Measurements from ENCODE around the gene UBE2C. TPM values are rescaled to one million over a fixed set of nuclear protein-coding genes. Genes with fewer than 3 reads are reported as not detected.
A peak's percentile ranks its signal among the peaks of the same experiment; 100 is the strongest.

The UBE2C gene
- total and polyA plus RNA-seq, 2 donors (not counting 1 experiment from before 2014, with no cell fraction given), result 0.54 to 2.4 TPM

- Histone ChIP-seq H2AFZ (ENCODE audit: insufficient read depth, low read depth, low read length, poor library complexity, severe bottlenecking) (no peak overlapping the region), H3K27me3 (replicated peaks in 1 of 4; ENCODE audit: control extremely low read depth in 1 of 4, control insufficient read depth in 3 of 4, insufficient read depth in 4 of 4, low read length in 3 of 4) (peaks cover 0 to 14% (median 1%) of the 10 kb centered on the region in 4 experiments), H3K79me2 (ENCODE audit: control insufficient read depth, insufficient read depth, low read length) (no peaks in the 10 kb centered on the region), H3K27ac (ENCODE audit: low read length in 2 of 2) (no peak overlapping the region), H3K9me3 (ENCODE audit: control extremely low read depth in 1 of 3, control insufficient read depth in 2 of 3, insufficient read depth in 1 of 3, low read length in 2 of 3) (no peaks in the 10 kb centered on the region), H3K4me1 (ENCODE audit: control insufficient read depth in 2 of 2, insufficient read depth in 2 of 2, low read length in 2 of 2) (peaks cover 0 to 6% of the 10 kb centered on the region in 2 donors), H4K20me1 (ENCODE audit: control insufficient read depth, insufficient read depth, low read length, poor library complexity, severe bottlenecking) (no peaks in the 10 kb centered on the region), H3K4me2 (replicated peaks; ENCODE audit: low read depth, low read length, poor library complexity, severe bottlenecking) (no peak overlapping the region), H3K36me3 (replicated peaks in 1 of 2; ENCODE audit: control extremely low read depth in 1 of 2, control insufficient read depth in 1 of 2, extremely low read depth in 1 of 2, insufficient read depth in 2 of 2, low read length in 1 of 2) (no peaks in the 10 kb centered on the region), H3K9ac (ENCODE audit: low read length) (no peak overlapping the region), H3K4me3 (ENCODE audit: control extremely low read depth in 1 of 5, extremely low read depth in 1 of 5, insufficient read depth in 1 of 5, low read depth in 2 of 5, low read length in 4 of 5) (no peak overlapping the region)
- Mint-ChIP-seq H3K27me3 (peaks cover 34% of the 10 kb centered on the region), H3K4me1 (peaks cover 5% of the 10 kb centered on the region), H3K4me3 (no peak overlapping the region), H3K27ac (peak overlapping the region; percentile 24), H3K9me3 (ENCODE audit: insufficient read depth) (no peaks in the 10 kb centered on the region)
- WGBS (ENCODE audit: insufficient coverage), result 86% methylated on average over 6 of the region's 6 CpGs
- ATAC-seq (ENCODE audit: low read depth), result no peak
- POLR2A ChIA-PET, result no interaction called here
- intact Hi-C loops (cut with micrococcal nuclease), result loop anchor here (10.0 kb wide), 1 partner anchor 321 kb away; no protein-coding TSS in a partner anchor
- CTCF ChIA-PET, result no interaction called here
- TF ChIP-seq CTCF (IDR thresholded peaks at IDR 0.05) (no peak), EZH2 (IDR thresholded peaks at IDR 0.05; ENCODE audit: borderline replicate concordance, insufficient read depth, low read depth, low read length, poor library complexity, severe bottlenecking) (no peak)
- no peak for DNase-seq
Measured at GRCh38 chr20:45775411-45775810, 37.0 kb upstream of the UBE2C start.

- Mint-ChIP-seq H3K4me3 (no peak overlapping the region), H3K27me3 (peaks cover 31% of the 10 kb centered on the region), H3K27ac (no peak overlapping the region), H3K9me3 (ENCODE audit: insufficient read depth) (no peaks in the 10 kb centered on the region), H3K4me1 (no peaks in the 10 kb centered on the region)
- Histone ChIP-seq H3K36me3 (replicated peaks in 1 of 2; ENCODE audit: control extremely low read depth in 1 of 2, control insufficient read depth in 1 of 2, extremely low read depth in 1 of 2, insufficient read depth in 2 of 2, low read length in 1 of 2) (no peaks in the 10 kb centered on the region), H3K79me2 (ENCODE audit: control insufficient read depth, insufficient read depth, low read length) (no peaks in the 10 kb centered on the region), H2AFZ (ENCODE audit: insufficient read depth, low read depth, low read length, poor library complexity, severe bottlenecking) (no peak overlapping the region), H3K9me3 (ENCODE audit: control extremely low read depth in 1 of 3, control insufficient read depth in 2 of 3, insufficient read depth in 1 of 3, low read length in 2 of 3) (no peaks in the 10 kb centered on the region), H3K9ac (ENCODE audit: low read length) (no peak overlapping the region), H3K4me1 (ENCODE audit: control insufficient read depth in 2 of 2, insufficient read depth in 2 of 2, low read length in 2 of 2) (no peaks in the 10 kb centered on the region), H4K20me1 (ENCODE audit: control insufficient read depth, insufficient read depth, low read length, poor library complexity, severe bottlenecking) (no peaks in the 10 kb centered on the region), H3K27me3 (replicated peaks in 1 of 4; ENCODE audit: control extremely low read depth in 1 of 4, control insufficient read depth in 3 of 4, insufficient read depth in 4 of 4, low read length in 3 of 4) (peaks cover 0 to 14% (median 1%) of the 10 kb centered on the region in 4 experiments), H3K4me3 (ENCODE audit: control extremely low read depth in 1 of 5, extremely low read depth in 1 of 5, insufficient read depth in 1 of 5, low read depth in 2 of 5, low read length in 4 of 5) (no peak overlapping the region), H3K4me2 (replicated peaks; ENCODE audit: low read depth, low read length, poor library complexity, severe bottlenecking) (no peak overlapping the region), H3K27ac (ENCODE audit: low read length in 2 of 2) (no peak overlapping the region)
- ChIA-PET POLR2A (no interaction called here), CTCF (interaction anchor here (0.9 kb wide), 1 partner anchor 413 kb away, joined by 4 read pairs; no protein-coding TSS in a partner anchor)
- DNase-seq (no peak), ATAC-seq (ENCODE audit: low read depth) (no peak)
- TF ChIP-seq CTCF (IDR thresholded peaks at IDR 0.05) (no peak), EZH2 (IDR thresholded peaks at IDR 0.05; ENCODE audit: borderline replicate concordance, insufficient read depth, low read depth, low read length, poor library complexity, severe bottlenecking) (no peak)
- intact Hi-C loops (cut with micrococcal nuclease), result loop anchor here (10.0 kb wide), 1 partner anchor 322 kb away; no protein-coding TSS in a partner anchor
- 94% methylated on average over 3 of the region's 7 CpGs for WGBS (ENCODE audit: insufficient coverage)
Measured at GRCh38 chr20:45776931-45777330, 35.5 kb upstream of the UBE2C start.
